Endothelial cell of umbilical vein (primary cell): ENCODE measurements around the gene RASGRP4. TPM values are rescaled to one million over a fixed set of nuclear protein-coding genes. Genes with fewer than 3 reads are reported as not detected.

ENCODE experiments used
- BruUV-seq: library from RNA; stranded (reverse); fragments of 400-500 nt; replicated peaks from 2 replicates; lab custom pipeline; 2021; lab: Mats Ljungman, UMichigan
- CTCF ChIA-PET: fragments of 300-600, 350-600 bp; sonication (Branson Sonifier 250); formaldehyde crosslinking; loops from one replicate; lab custom pipeline; 2021; ENCODE audit warnings: antibody characterized with exemption, inconsistent platforms; lab: Charles Lee
- POLR2A ChIA-PET: fragments of 300-600, 350-600 bp; sonication (Branson Sonifier 250); formaldehyde crosslinking; loops from one replicate; lab custom pipeline; 2021; ENCODE audit warnings: antibody characterized with exemption, inconsistent platforms; lab: Charles Lee
- DNase-seq: peaks from one replicate; pipeline ENCODE4 v3.0.0-alpha.2; 2011; ENCODE audit warnings: low read depth, low spot score
- FAIRE-seq: peaks from 2 replicates; lab custom pipeline; 2011; peaks lifted over from hg19 to GRCh38; lab: Jason Lieb, UNC
- H2AFZ ChIP-seq: 2 replicates; pipeline ENCODE4 v1.6.0; 2012; ENCODE audit warnings: low read depth, low read length, control low read depth, inconsistent platforms
- H3K27ac ChIP-seq: 2 replicates; pipeline ENCODE4 v1.5.1; 2011; ENCODE audit warnings: low read depth, mild to moderate bottlenecking, control low read depth, low read length, moderate library complexity; ENCODE audit not compliant: insufficient read depth
- H3K27me3 ChIP-seq, 2 experiments: 2 replicates each; pipeline versions ENCODE4 v1.6.0 to v1.6.1; 2011; ENCODE audit warnings: low read length in 2 of 2, mixed read lengths in 1 of 2; ENCODE audit not compliant: control insufficient read depth in 2 of 2, insufficient read depth in 2 of 2
- H3K36me3 ChIP-seq, 2 experiments: 2 replicates in 1 of 2; 3 replicates in 1 of 2; pipeline ENCODE4 v1.5.1; 2011; ENCODE audit warnings: low read length in 2 of 2, mild to moderate bottlenecking in 1 of 2, moderate library complexity in 1 of 2; ENCODE audit not compliant: control insufficient read depth in 2 of 2, insufficient read depth in 2 of 2; ENCODE audit errors: extremely low read depth in 1 of 2
- H3K4me1 ChIP-seq: 3 replicates; pipeline ENCODE4 v1.5.1; 2011; ENCODE audit warnings: mild to moderate bottlenecking, low read length; ENCODE audit not compliant: control insufficient read depth, insufficient read depth; ENCODE audit errors: extremely low read depth
- H3K4me2 ChIP-seq: 2 replicates; pipeline ENCODE4 v1.6.1; 2011; ENCODE audit warnings: low read length, control low read depth, mixed read lengths; ENCODE audit not compliant: insufficient read depth
- H3K4me3 ChIP-seq, 3 experiments: fragments of 200-600 bp in 1 of 3; sonication (generic), shearing (Covaris generic) in 1 of 3; replicated peaks in 1 of 3; 2 replicates each; pipeline ENCODE4 v1.5.1; 2011 to 2016; ENCODE audit warnings: control low read depth in 3 of 3, low read length in 3 of 3, mild to moderate bottlenecking in 2 of 3, inconsistent platforms in 1 of 3, low read depth in 1 of 3, moderate library complexity in 1 of 3; ENCODE audit not compliant: insufficient read depth in 1 of 3
- H3K79me2 ChIP-seq: 2 replicates; pipeline ENCODE4 v1.6.0; 2012; ENCODE audit warnings: low read length, inconsistent platforms; ENCODE audit not compliant: control insufficient read depth, insufficient read depth
- H3K9ac ChIP-seq: replicated peaks from 2 replicates; pipeline ENCODE3; 2011; ENCODE audit warnings: low read length, control low read depth; ENCODE audit not compliant: insufficient read depth; ENCODE audit errors: extremely low read depth
- H3K9me1 ChIP-seq: replicated peaks from 3 replicates; pipeline ENCODE4 v1.6.0; 2011; ENCODE audit warnings: mild to moderate bottlenecking, low read length; ENCODE audit not compliant: control insufficient read depth, insufficient read depth; ENCODE audit errors: extremely low read depth
- H3K9me3 ChIP-seq: replicated peaks from 2 replicates; pipeline ENCODE4 v1.5.1; 2012; ENCODE audit warnings: low read length, inconsistent platforms; ENCODE audit not compliant: control insufficient read depth, insufficient read depth
- H4K20me1 ChIP-seq: replicated peaks from 2 replicates; pipeline ENCODE3; 2011; ENCODE audit warnings: mild to moderate bottlenecking, low read length; ENCODE audit not compliant: control insufficient read depth, insufficient read depth; ENCODE audit errors: extremely low read depth
- EZH2 ChIP-seq: IDR thresholded peaks from 2 replicates; pipeline ENCODE4 v1.6.1; 2012; ENCODE audit warnings: borderline replicate concordance, low read depth, mild to moderate bottlenecking, moderate library complexity, low read length, inconsistent platforms; ENCODE audit not compliant: severe bottlenecking
- FOS ChIP-seq: IDR thresholded peaks from 2 replicates; pipeline ENCODE4 v1.6.1; 2011; ENCODE audit warnings: mild to moderate bottlenecking, low read length, moderate library complexity, borderline replicate concordance; ENCODE audit not compliant: insufficient read depth
- GATA2 ChIP-seq: IDR thresholded peaks from 2 replicates; pipeline ENCODE4 v1.7.0; 2011; ENCODE audit warnings: low read depth, mild to moderate bottlenecking, moderate library complexity, mixed read lengths, low read length; ENCODE audit not compliant: insufficient read length, insufficient read depth
- JUN ChIP-seq: IDR thresholded peaks from 2 replicates; pipeline ENCODE4 v1.6.1; 2011; ENCODE audit warnings: borderline replicate concordance, low read depth; ENCODE audit not compliant: insufficient read length, insufficient read depth
- MYC ChIP-seq: IDR thresholded peaks from one replicate; pipeline ENCODE4 v1.6.1; 2011; ENCODE audit warnings: mild to moderate bottlenecking, low read depth, low read length
- POLR2A ChIP-seq: IDR thresholded peaks from 2 replicates; pipeline ENCODE4 v1.6.1; 2012; ENCODE audit warnings: low read depth, mild to moderate bottlenecking, control low read depth, low read length
- POLR2AphosphoS5 ChIP-seq: IDR thresholded peaks from 2 replicates; pipeline ENCODE4 v1.6.1; 2012; ENCODE audit warnings: low read depth, mild to moderate bottlenecking, control low read depth, low read length, moderate library complexity; ENCODE audit not compliant: insufficient read depth
- dilution Hi-C: fragments of 300-500 bp; cut with MboI; formaldehyde crosslinking; loops from one replicate; pipeline ENCODE4 v1.15.0; 2019; ENCODE audit warnings: low sequenced_read_pairs; ENCODE audit not compliant: extremely low pct_ligation_motif_present
- intact Hi-C: fragments of 100-400 bp; cut with micrococcal nuclease; formaldehyde crosslinking; loops from one replicate; pipeline ENCODE4 v1.10.0; 2022
- polyA plus RNA-seq, 4 experiments: library from polyadenylated mRNA; depleted of rRNA in 3 of 4; stranded (reverse) in 3 of 4; unstranded in 1 of 4; fragments of >200 nt; gene quantifications; 2 replicates each; pipeline versions ENCODE4 v1.2.1 to v1.2.3, GENCODE V29; 2011 to 2012; ENCODE audit warnings: missing spikeins in 1 of 4
- total RNA-seq: library from RNA; stranded (reverse); gene quantifications from 2 replicates; pipeline ENCODE4 v1.2.3, GENCODE V29; 2021
- TF ChIP-seq, protein P1 (sequence below), 2 donors: IDR thresholded peaks; 1 replicate in 1 of 2; 2 replicates in 1 of 2; pipeline ENCODE4 v1.5.1; 2011; ENCODE audit warnings: low read length in 2 of 2, mild to moderate bottlenecking in 2 of 2, moderate library complexity in 2 of 2, control low read depth in 1 of 2, inconsistent platforms in 1 of 2, low read depth in 1 of 2; ENCODE audit not compliant: insufficient read depth in 1 of 2; ENCODE audit errors: extremely low read depth in 1 of 2

Gene RASGRP4
- total and polyA plus RNA-seq, 2 donors (not counting 3 experiments of a cell fraction or from before 2014, with no cell fraction given) = not detected

DNA sequence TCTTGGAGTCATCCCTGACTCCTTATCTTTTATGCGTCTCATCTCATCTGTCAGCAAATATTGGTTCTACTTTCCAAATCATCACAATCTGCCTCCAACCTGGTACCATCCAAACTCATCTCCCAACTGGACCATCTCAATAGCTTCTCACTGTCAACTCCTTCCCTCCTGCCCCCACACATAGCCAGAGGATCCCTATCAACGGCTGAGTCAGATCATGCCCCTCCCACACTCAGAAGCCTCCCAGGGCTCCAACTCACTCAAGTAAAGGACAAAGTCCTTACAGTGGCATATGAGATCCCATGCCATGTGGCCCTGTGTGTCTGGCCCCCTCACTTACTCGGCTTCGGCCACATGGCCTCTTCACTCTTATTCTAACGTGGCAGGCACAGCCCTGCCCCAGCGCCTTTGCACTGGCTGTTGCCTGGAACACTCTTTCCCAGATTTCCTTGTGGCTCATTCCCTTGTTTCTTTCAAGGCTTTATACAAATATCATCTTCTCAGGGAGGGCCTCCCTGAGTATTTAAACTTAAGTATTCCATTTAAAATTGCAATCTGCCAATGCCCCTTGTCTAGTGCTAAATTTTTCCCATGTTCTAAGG, 33.2 kb downstream of the RASGRP4 start:
- intact Hi-C loops = no loop called here

DNA sequence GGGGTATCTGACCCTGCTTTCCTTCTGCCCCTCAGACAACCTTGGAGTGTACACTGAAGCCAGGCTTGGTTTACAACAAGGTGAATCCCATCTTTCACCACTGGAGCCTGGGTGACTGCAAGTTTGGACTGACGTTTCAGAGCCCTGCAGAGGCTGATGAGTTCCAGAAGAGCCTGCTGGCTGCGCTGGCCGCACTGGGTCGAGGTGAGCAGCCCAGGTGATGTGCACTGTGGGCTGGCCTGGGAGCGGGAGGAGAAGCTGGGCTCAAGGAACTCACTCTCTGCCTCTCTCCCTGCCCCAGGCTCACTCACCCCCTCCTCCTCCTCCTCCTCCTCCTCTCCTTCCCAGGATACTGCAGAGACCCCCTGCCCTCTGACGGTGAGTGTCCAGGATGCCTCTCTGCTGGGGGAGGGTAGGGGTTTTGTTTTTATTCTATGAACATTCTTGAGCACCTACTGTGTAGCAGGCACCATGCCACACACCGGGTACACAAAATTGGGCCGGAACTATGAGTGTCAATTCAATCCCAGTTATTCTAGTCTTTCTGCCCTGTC, 34.0 kb downstream of the RASGRP4 start:
- dilution Hi-C loops = no loop called here

More for the DNA sequence above, 33.2 kb downstream of the RASGRP4 start:
- no peak overlapping the region for H3K27ac ChIP-seq
- FAIRE-seq (peak; percentile 69), DNase-seq (no peak)
- dilution Hi-C loops = no loop called here
- H3K27me3 ChIP-seq = no peaks in the 10 kb centered on the region
- H3K79me2 ChIP-seq = peaks cover 18% of the 10 kb centered on the region
- CTCF ChIA-PET = interaction anchor here (1.6 kb wide), 1 partner anchor 10 kb away, joined by 7 read pairs; the partner anchor contains the start of gene FAM98C
- no peaks in the 10 kb centered on the region for H4K20me1 ChIP-seq
- TF ChIP-seq EZH2 (no peak), FOS (peak; percentile 16)
- peaks cover 0 to 5% of the 10 kb centered on the region in 2 experiments for H3K36me3 ChIP-seq
- BruUV-seq = no TSS peak
- POLR2A ChIA-PET = no interaction called here
- peaks cover 13% of the 10 kb centered on the region for H3K4me1 ChIP-seq
- H3K4me3 ChIP-seq = no peak overlapping the region
- no peaks in the 10 kb centered on the region for H3K9me1 ChIP-seq
- H2AFZ ChIP-seq = no peak overlapping the region
- H3K9me3 ChIP-seq = no peaks in the 10 kb centered on the region
- no peak overlapping the region for H3K4me2 ChIP-seq
- no peak overlapping the region for H3K9ac ChIP-seq

More for the DNA sequence above, 34.0 kb downstream of the RASGRP4 start:
- Histone ChIP-seq H3K79me2 (peaks cover 18% of the 10 kb centered on the region), H3K36me3 (peaks cover 0 to 5% of the 10 kb centered on the region in 2 experiments), H2AFZ (no peak overlapping the region), H4K20me1 (no peaks in the 10 kb centered on the region), H3K4me1 (peaks cover 15% of the 10 kb centered on the region), H3K4me2 (no peak overlapping the region), H3K9me3 (no peaks in the 10 kb centered on the region), H3K9me1 (no peaks in the 10 kb centered on the region), H3K27ac (no peak overlapping the region), H3K27me3 (no peaks in the 10 kb centered on the region), H3K9ac (no peak overlapping the region), H3K4me3 (no peak overlapping the region)
- intact Hi-C loops = no loop called here
- no peak for DNase-seq
- POLR2A ChIA-PET = no interaction called here
- CTCF ChIA-PET = interaction anchor here (1.6 kb wide), 1 partner anchor 11 kb away, joined by 7 read pairs; the partner anchor contains the start of gene FAM98C
- FAIRE-seq = no peak
- no TSS peak for BruUV-seq
- TF ChIP-seq POLR2A (no peak), EZH2 (no peak), POLR2AphosphoS5 (no peak), JUN (no peak), GATA2 (no peak), MYC (no peak), FOS (no peak)
- TF ChIP-seq, protein P1, sequence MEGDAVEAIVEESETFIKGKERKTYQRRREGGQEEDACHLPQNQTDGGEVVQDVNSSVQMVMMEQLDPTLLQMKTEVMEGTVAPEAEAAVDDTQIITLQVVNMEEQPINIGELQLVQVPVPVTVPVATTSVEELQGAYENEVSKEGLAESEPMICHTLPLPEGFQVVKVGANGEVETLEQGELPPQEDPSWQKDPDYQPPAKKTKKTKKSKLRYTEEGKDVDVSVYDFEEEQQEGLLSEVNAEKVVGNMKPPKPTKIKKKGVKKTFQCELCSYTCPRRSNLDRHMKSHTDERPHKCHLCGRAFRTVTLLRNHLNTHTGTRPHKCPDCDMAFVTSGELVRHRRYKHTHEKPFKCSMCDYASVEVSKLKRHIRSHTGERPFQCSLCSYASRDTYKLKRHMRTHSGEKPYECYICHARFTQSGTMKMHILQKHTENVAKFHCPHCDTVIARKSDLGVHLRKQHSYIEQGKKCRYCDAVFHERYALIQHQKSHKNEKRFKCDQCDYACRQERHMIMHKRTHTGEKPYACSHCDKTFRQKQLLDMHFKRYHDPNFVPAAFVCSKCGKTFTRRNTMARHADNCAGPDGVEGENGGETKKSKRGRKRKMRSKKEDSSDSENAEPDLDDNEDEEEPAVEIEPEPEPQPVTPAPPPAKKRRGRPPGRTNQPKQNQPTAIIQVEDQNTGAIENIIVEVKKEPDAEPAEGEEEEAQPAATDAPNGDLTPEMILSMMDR (IDR thresholded peaks at IDR 0.05; ENCODE audit: extremely low read depth in 1 of 2, insufficient read depth in 1 of 2, low read depth in 1 of 2, low read length in 2 of 2) = no peak
